GM21786 (cell line): Measurements from ENCODE around the gene SLC2A6.

Experiments
- ATAC-seq: cut with Tn5 transposase; IDR thresholded peaks from one replicate; pipeline ENCODE4 v1.9.1; 2021; ENCODE audit not compliant: unreplicated experiment

The SLC2A6 gene

GRCh38 chr9:133477992-133478850, 678 bp downstream of the SLC2A6 start:
- peak; percentile 32 for ATAC-seq

- ATAC-seq = no peak
Observed at GRCh38 chr9:133477461-133477860, 1.4 kb downstream of the SLC2A6 start.

- ATAC-seq = no peak
Observed at GRCh38 chr9:133476941-133477340, 2.0 kb downstream of the SLC2A6 start.

GRCh38 chr9:133476036-133476931, 2.6 kb downstream of the SLC2A6 start:
- ATAC-seq = no peak

- ATAC-seq = no peak
Observed at GRCh38 chr9:133475292-133476012, 3.4 kb downstream of the SLC2A6 start.

- no peak for ATAC-seq
Observed at GRCh38 chr9:133474853-133475252, 4.0 kb downstream of the SLC2A6 start.

- ATAC-seq = no peak
Observed at GRCh38 chr9:133474215-133474614, 4.7 kb downstream of the SLC2A6 start.

- ATAC-seq = no peak
Observed at GRCh38 chr9:133473743-133474142, 5.2 kb downstream of the SLC2A6 start.

- ATAC-seq = no peak
Observed at GRCh38 chr9:133472753-133473378, 6.0 kb downstream of the SLC2A6 start.

GRCh38 chr9:133472277-133472645, 6.6 kb downstream of the SLC2A6 start:
- ATAC-seq = no peak

- ATAC-seq = no peak
Observed at GRCh38 chr9:133471551-133472276, 7.2 kb downstream of the SLC2A6 start.

- ATAC-seq = no peak
Observed at GRCh38 chr9:133470988-133471387, 7.9 kb downstream of the SLC2A6 start.

- no peak for ATAC-seq
Observed at GRCh38 chr9:133470427-133470924, 8.4 kb downstream of the SLC2A6 start.

- ATAC-seq = no peak
Observed at GRCh38 chr9:133468777-133469421, 10.0 kb downstream of the SLC2A6 start.

- no peak for ATAC-seq
Observed at GRCh38 chr9:133468374-133468773, 10.5 kb downstream of the SLC2A6 start.

- no peak for ATAC-seq
Observed at GRCh38 chr9:133467101-133467500, 11.8 kb downstream of the SLC2A6 start.

GRCh38 chr9:133465984-133466383, 12.9 kb downstream of the SLC2A6 start:
- no peak for ATAC-seq

GRCh38 chr9:133464638-133465037, 14.3 kb downstream of the SLC2A6 start:
- no peak for ATAC-seq

- no peak for ATAC-seq
Observed at GRCh38 chr9:133463864-133464615, 14.9 kb downstream of the SLC2A6 start.
